NCI-H1930 (cell line): ENCODE data around the gene SCAPER.
"Not testable (repeated sequence)": the region's sequence is repeated elsewhere in the genome, so short reads cannot be mapped to it uniquely, and the experiment has no call there.

Experiments used
- DNase-seq, 2 experiments: peaks; one replicate each; lab custom pipeline; 2025; lab: John Stamatoyannopoulos, UW

Gene SCAPER

GRCh38 chr15:76576523-76577279 is 328.4 kb downstream of the SCAPER start:
- no peak for DNase-seq

- no peak for DNase-seq
Measured at GRCh38 chr15:76575679-76576078, 329.5 kb downstream of the SCAPER start.

GRCh38 chr15:76575274-76575673 is 329.9 kb downstream of the SCAPER start:
- DNase-seq, result no peak

- DNase-seq, result no peak
Measured at GRCh38 chr15:76572983-76573314, 332.2 kb downstream of the SCAPER start.

- no peak for DNase-seq
Measured at GRCh38 chr15:76566276-76566675, 338.9 kb downstream of the SCAPER start.

GRCh38 chr15:76565366-76565765 is 339.8 kb downstream of the SCAPER start:
- no peak for DNase-seq

GRCh38 chr15:76555247-76555646 is 349.9 kb downstream of the SCAPER start:
- DNase-seq, result no peak

- DNase-seq, result no peak
Measured at GRCh38 chr15:76553564-76553963, 351.6 kb downstream of the SCAPER start.

- DNase-seq, result no peak
Measured at GRCh38 chr15:76553102-76553501, 352.0 kb downstream of the SCAPER start.

- DNase-seq, result no peak
Measured at GRCh38 chr15:76546805-76547204, 358.3 kb downstream of the SCAPER start.

- DNase-seq, result peak in 1 of 2 experiments; percentile 18
Measured at GRCh38 chr15:76533995-76534394, 371.1 kb downstream of the SCAPER start.

- peak in 1 of 2 experiments; percentile 31 for DNase-seq
Measured at GRCh38 chr15:76533060-76533820, 371.9 kb downstream of the SCAPER start.

- no peak for DNase-seq
Measured at GRCh38 chr15:76529911-76530310, 375.2 kb downstream of the SCAPER start.

- no peak for DNase-seq
Measured at GRCh38 chr15:76526111-76526510, 379.0 kb downstream of the SCAPER start.

- no peak for DNase-seq
Measured at GRCh38 chr15:76517910-76518309, 387.2 kb downstream of the SCAPER start.

- peak; percentile 75 to 84 for DNase-seq
Measured at GRCh38 chr15:76514282-76514681, 390.9 kb downstream of the SCAPER start.

- no peak for DNase-seq
Measured at GRCh38 chr15:76512971-76513370, 392.2 kb downstream of the SCAPER start.

- not testable (repeated sequence) for DNase-seq
Measured at GRCh38 chr15:76510663-76511062, 394.5 kb downstream of the SCAPER start.

- DNase-seq, result no peak
Measured at GRCh38 chr15:76503804-76504203, 401.3 kb downstream of the SCAPER start.

- no peak for DNase-seq
Measured at GRCh38 chr15:76503121-76503520, 402.0 kb downstream of the SCAPER start.

- no peak for DNase-seq
Measured at GRCh38 chr15:76502678-76503077, 402.5 kb downstream of the SCAPER start.

GRCh38 chr15:76502185-76502584 is 403.0 kb downstream of the SCAPER start:
- not testable (repeated sequence) for DNase-seq

GRCh38 chr15:76501726-76502125 is 403.4 kb downstream of the SCAPER start:
- DNase-seq, result no peak
